Muscle of arm (tissue), 12 donors: ENCODE results near the gene PUSL1. TPM values are rescaled to one million over a fixed set of nuclear protein-coding genes. Genes with fewer than 3 reads are reported as not detected.
A peak's percentile ranks its signal among the peaks of the same experiment; 100 is the strongest.
"Not testable (repeated sequence)": the region's sequence is repeated elsewhere in the genome, so short reads cannot be mapped to it uniquely, and the experiment has no call there.

Experiments
- DNase-seq: peaks from one replicate; pipeline ENCODE4 v3.0.0-alpha.2; 2013
- polyA plus RNA-seq, 12 donors: library from polyadenylated mRNA; unstranded; fragments of 120-200 nt; gene quantifications; one replicate each; pipeline ENCODE4 v1.2.1, GENCODE V29; 2013; ENCODE audit not compliant: insufficient read length in 12 of 12

The PUSL1 gene
- polyA plus RNA-seq, 12 donors: 3.3 to 8.0 (median 5.2) TPM; not detected in 2

- no peak for DNase-seq
Observed at GRCh38 chr1:1307261-1307922, 1.0 kb upstream of the PUSL1 start.

DNA sequence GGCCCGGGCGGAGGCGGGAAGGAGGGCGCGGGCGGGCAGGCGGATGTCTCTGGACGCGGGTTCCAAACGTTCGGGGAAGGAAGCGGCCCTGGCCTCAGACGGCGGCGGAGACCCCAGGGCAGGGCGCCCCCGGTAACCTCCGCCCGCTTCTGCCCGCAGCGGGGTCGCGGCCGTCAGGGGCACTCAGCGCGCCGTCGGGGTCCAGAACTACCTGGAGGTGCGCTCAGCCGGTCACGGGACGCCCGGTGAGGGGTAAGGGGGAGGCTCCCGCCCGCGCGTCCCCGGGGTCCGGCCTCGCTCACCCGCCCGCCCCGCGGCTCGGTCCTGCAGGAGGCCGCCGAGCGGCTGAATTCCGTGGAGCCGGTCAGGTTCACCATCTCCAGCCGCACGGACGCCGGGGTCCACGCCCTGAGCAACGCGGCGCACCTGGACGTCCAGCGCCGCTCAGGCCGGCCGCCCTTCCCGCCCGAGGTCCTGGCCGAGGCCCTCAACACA lies 406 bp downstream of the PUSL1 start:
- no peak for DNase-seq

DNA sequence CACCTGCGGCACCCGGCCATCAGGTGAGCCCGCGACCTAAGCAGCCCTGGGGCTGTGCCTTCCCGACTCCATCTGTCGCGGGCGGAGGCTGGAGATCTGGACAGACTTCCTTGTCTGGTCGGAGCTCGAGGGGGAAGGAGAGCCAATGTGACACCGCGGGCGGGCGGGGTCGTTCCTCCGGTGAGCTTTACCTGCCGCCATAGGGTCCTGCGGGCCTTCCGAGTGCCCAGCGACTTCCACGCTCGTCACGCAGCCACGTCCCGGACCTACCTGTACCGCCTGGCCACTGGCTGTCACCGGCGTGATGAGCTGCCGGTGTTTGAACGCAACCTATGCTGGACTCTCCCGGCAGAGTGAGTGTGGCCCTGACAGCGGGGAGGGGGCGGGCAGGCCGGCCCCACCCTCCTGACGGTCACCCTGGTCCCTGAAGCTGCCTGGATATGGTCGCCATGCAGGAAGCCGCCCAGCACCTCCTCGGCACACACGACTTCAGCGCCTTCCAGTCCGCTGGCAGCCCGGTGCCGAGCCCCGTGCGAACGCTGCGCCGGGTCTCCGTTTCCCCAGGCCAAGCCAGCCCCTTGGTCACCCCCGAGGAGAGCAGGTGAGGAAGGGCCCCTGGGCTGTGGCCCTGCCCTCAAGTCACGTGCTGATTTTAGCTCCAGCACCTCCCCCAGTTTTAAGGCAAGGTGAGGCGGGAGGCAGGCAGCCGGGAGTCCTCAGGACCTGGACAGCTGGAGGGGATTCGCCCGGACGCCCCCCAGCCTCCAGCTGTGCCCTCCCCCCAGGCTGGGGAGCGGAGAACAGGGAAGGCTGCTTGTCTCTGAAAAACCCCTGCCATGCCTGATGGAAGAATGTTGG lies 1.1 kb downstream of the PUSL1 start:
- DNase-seq: no peak

- DNase-seq: no peak
Observed at GRCh38 chr1:1310109-1310385, 1.6 kb downstream of the PUSL1 start.

DNA sequence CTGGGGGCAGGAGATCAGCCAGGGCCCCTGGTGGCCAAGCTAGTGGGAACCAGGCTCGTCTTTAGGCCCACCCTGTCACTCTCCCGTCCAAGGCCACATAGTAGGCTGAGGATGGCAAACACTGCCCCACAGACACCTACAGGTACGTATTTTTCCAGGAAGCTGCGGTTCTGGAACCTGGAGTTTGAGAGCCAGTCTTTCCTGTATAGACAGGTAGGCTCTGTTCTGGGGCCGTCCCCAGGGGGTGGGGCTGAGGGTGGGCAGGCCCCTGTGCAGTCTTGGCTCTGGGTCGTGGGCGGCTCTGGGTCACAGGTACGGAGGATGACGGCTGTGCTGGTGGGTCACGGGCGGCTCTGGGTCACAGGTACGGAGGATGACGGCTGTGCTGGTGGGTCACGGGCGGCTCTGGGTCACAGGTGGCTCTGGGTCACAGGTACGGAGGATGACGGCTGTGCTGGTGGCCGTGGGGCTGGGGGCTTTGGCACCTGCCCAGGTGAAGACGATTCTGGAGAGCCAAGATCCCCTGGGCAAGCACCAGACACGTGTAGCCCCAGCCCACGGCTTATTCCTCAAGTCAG lies 2.2 kb downstream of the PUSL1 start:
- no peak for DNase-seq

DNA sequence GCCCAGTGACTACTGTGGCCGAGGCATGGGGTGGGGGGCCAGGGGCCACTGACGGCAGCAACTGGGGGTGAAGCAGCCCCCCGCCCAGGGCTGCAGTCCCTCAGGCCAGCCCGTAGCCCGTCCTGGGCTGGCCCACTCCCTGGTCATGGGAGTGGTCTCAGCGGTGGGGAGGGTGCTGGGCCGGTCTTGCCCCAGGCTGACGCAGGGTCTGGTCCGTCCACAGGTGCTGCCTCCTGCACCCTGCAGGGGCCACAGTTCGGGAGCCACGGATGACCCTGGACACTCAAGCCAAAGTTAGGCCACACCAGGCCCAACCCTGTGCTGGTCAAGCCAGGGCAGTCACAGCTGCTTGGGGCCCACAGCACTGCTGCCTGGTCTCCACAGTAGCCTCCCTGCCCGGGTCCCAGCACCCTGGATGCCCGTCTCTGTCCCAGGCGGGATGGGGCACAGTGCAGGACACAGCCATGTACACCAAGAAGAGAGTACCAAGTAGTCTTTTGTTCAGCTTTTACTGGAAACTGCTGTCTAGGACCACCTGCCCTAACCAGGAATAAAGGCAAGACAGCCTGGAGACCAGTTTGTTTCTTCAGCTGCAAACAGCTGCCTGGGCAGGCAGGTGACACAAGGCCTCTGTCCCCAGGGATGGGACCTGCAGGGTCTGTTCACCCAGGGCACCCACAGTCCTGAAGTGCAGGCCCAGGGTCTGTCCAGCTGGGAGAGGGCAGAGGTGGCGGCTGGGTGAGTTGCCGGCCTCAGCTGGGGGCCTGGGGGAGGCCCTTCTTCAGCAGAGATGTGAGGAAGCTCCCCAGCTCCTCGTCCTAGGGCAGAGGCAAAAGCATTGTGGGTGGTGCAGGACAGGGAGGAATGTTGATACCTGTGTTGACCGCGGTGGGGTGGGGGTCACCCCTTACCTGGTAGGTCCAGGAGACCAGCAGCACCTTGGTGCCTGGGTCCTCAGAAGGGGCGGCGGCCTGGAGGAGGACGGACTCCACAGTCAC lies 3.0 kb downstream of the PUSL1 start:
- DNase-seq: no peak

DNA sequence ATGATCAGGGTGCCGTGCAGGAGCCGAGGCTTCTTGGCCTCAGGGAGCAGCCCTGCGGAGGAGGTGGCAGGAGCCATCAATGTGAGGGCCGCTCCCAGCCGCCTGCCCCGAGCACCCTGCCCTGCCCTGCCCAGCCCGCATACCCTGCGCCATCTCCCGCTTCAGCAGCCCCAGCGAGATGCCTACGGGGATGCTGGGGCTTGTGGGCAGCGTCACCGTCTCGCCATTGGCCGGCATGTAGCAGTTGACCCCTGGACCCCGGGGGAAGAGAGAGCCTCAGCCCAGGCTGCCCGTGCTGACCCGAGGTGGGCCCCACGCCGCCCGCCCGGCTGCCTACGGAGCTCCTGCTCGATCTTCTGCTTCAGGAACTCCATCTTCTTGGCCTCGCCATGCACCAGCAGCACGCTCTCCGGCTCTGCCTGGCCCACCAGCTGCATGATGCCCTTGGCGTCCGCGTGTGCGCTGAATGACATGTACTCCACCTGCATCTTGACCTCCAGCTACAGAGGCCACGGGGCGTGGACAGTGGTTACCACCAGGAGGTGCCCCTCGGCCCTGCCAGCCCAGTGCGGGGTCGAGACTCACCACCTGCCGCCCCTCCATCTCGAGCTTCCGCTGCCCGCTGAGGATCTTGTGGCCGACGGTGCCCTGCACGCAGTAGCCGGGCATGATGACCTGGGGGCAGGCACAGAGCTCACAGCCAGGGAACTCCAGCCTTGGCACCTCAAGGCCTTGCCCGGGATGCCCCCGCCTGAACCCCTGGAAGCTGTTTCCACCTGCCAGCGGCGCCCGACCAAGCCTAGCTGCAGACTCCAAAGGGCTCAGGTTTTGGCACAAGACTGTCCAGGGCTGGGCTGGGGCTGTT lies 4.3 kb downstream of the PUSL1 start:
- no peak for DNase-seq

GRCh38 chr1:1313500-1314236 lies 5.3 kb downstream of the PUSL1 start:
- no peak for DNase-seq

GRCh38 chr1:1314237-1314586 lies 5.8 kb downstream of the PUSL1 start:
- no peak for DNase-seq

DNA sequence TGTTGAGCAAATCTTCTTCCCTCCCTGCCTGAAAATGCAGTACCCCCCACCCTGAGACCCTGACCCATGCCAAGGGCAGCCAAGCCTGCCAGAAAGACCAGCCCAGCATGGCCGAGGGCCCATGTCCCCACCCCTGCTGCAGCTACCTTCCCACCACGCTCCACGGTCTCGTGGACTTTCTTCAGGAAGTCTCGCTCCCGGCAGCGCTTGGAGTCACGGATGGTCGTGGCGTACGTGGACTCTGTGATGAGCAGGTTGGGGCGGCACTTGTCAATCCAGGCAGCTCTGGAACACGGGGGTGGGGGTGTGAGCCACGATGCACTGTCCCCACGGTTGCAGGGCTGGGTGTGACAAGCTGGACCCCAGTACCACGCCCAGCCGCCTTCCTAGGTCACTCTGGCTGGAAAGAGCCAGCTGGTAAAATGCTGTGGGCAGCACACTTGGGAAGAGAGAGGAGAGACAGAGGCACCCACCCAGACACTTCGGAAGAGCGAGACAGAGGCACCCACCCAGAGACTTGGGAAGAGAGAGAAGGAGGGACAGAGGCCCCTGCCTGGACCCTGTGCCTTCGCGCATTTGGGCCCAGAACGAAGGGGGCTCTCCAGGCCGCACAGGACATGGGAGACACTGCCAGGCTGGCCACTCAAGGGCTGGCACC lies 6.4 kb downstream of the PUSL1 start:
- no peak for DNase-seq

DNA sequence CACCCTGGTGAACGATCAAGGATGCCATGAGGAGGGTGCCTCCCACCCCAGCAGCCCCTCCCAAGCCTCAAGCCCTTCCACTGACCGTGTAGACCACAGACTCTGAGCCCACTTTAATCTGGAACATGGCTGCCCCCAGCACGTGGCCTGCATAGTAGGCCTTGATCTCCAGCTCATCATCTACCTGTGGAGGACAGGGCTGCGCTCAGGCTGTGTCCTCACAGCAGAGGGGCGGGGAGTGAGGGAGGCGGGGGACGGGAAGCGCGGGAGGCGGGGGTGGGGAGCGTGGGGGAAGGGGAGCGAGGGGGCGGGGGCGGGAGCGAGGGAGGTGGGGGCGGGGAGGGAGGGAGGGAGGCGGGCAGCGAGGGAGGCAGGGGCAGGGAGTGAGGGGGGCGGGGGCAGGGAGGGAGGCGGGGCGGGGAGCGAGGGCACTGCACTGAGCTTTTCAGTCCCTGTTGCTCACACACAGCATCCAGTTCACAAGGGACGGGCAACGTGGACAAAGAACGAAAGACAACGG lies 7.1 kb downstream of the PUSL1 start:
- no peak for DNase-seq

GRCh38 chr1:1316199-1316598 lies 7.8 kb downstream of the PUSL1 start:
- DNase-seq: not testable (repeated sequence)

DNA sequence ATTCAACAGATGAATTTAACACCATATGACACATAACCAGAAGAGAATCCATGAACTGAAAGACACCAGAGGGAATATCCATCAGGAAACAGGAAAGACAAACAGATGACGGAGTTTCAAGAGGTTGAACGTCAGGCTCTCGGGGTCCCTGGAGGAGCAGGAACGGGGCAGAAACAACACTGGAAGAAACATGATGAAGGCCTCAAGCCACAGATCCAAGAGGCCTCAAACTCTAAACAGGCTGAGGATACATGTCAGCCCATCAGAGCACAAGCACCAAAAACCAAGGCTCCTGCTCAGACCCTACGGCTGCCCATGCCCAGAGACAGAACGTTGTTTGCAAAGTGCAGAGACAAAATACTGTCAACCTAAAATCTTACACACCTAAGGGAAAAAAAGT lies 9.0 kb downstream of the PUSL1 start:
- no peak for DNase-seq

DNA sequence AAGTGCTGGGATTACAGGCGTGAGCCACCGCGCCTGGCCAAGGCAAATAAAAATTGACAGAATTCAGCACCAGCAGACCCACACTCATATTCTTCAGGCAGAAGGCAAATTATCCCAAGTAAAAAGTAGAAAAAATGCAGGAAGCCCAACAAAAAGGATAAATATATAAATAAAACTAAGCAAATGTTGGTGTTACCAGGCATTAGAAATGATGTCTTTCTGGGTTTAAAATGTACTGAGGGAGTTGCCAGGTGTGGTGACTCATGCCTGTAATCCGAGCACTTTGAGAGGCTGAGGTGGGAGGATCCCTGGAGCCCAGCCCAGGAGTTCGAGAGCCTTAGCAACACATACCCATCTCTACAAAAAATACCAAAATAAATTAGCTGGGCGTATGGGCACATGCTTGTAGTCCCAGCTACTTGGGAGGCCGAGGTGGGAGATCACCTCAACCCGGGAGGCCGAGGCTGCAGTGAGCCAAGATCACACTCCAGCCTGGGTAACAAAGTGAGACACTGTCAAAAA lies 9.8 kb downstream of the PUSL1 start:
- peak; percentile 62 for DNase-seq

DNA sequence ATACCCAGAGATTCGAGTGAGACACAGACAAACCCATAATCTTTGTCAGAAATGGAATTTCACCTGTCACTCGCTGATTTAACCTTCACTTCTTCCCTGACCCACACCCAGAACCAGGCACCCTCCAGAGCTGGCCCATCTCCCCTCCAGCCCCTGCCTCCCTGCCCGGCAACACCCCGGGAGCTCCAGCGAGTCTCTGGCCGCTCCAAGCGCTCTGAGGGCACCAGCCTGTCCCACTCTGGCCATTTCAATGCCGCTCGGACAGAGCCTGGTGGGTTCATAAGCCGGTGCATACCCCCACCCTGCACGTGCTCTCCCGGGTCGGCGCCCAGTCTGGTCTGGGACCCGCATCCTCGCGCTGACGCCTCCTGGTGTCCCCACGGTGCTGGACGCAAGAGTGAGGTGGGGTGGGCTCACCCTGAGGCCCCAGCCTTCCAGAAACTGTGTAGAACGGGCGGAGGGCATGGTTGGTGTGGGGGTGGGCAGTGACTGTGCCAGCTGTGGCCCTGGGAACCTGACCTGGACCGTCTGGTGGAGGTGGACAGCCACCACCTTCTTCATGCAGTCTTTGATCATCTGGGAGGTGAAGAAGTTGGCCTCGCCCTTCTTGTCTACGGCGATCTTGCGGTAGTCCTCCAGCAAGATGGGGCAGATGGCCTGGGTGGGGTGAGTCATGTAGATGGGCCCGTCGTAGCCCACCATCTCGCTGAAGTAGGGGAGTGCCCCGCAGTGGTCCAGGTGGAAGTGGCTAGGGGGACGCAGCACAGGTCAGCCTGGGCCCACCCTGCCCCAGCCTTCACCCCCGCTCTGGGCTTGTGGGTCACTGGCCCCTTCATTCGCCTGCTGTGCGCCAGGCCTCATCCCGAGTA lies 10.6 kb downstream of the PUSL1 start:
- DNase-seq: no peak

DNA sequence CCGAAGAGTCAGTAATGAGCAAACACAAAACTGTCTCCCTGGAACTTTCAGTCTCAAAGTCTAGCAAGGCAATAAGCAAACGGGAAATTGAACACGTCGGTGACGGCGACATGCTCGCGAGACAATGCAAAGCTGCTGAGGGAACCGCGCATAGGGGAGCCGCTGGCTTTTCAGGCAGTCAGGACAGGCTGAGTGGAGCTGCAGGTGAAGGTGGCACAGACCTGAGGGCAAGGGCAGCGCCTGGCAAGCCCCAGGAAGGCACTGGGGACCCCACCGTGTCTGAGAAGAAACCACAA lies 11.2 kb downstream of the PUSL1 start:
- no peak for DNase-seq

- no peak for DNase-seq
Observed at GRCh38 chr1:1320666-1321448, 12.5 kb downstream of the PUSL1 start.
